ENCODE data around the gene PLCB3. TPM values are rescaled to one million over a fixed set of nuclear protein-coding genes. Genes with fewer than 3 reads are reported as not detected.

PLCB3 gene
- total and polyA plus RNA-seq, 7 donors: 10.6 to 52.8 (median 17.7) TPM

GRCh38 chr11:64235437-64236161 lies 15.7 kb upstream of the PLCB3 start:
- no peak for DNase-seq
- Histone ChIP-seq H3K27me3 (no peaks in the 10 kb centered on the region), H3K27ac (peak overlapping the region; percentile 88 to 93 (median 91)), H3K36me3 (peaks cover 0 to 31% (median 2%) of the 10 kb centered on the region in 4 donors), H3K4me3 (peak overlapping the region; percentile 66 to 88 (median 80)), H3K4me1 (peaks cover 0 to 57% (median 41%) of the 10 kb centered on the region in 4 donors), H3K9me3 (no peaks in the 10 kb centered on the region)
- intact Hi-C loops (cut with DNase I): no loop called here
- WGBS, 2 donors: 72 to 88% methylated on average over 12 of the region's 12 CpGs
- TF ChIP-seq EP300 (IDR thresholded peaks at IDR 0.05) (no peak), CTCF (IDR thresholded peaks at IDR 0.05) (no peak), POLR2A (IDR thresholded peaks at IDR 0.05) (no peak), POLR2AphosphoS5 (IDR thresholded peaks at IDR 0.05) (no peak)

DNA sequence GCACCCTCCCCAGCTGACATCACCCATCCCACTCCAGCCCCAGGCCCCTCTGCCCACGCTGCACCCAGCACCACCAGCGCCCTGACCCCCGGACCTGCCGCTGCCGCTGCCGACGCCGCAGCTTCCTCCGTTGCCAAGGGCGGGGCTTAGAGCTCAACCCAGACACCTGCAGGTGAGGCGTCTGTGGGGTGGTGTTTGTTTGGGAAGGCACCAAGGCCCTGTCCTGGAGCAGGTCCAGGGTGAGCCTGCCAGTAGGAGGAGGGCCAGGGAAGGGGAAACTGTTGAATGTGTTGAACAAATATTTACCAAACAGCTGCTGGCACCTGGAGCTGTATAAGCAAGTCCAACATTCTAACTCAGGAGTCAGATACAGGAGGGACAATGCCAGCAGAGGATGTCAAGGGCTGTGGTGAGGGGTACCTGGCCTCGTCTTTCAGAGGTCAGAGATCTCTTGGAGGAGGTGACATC lies 13.8 kb upstream of the PLCB3 start:
- TF ChIP-seq EP300 (IDR thresholded peaks at IDR 0.05) (no peak), POLR2A (IDR thresholded peaks at IDR 0.05) (peak in 1 of 2 donors; percentile 10), CTCF (IDR thresholded peaks at IDR 0.05) (no peak)
- no peak for DNase-seq
- Histone ChIP-seq H3K4me3 (no peak overlapping the region), H3K36me3 (peaks cover 0 to 31% (median 2%) of the 10 kb centered on the region in 4 donors), H3K27ac (no peak overlapping the region), H3K27me3 (no peaks in the 10 kb centered on the region), H3K9me3 (no peaks in the 10 kb centered on the region), H3K4me1 (peaks cover 0 to 47% (median 41%) of the 10 kb centered on the region in 4 donors)
- intact Hi-C loops (cut with DNase I): no loop called here
- 22 to 66% methylated on average over 12 of the region's 12 CpGs for WGBS, 2 donors

GRCh38 chr11:64238076-64238475 lies 13.3 kb upstream of the PLCB3 start:
- Histone ChIP-seq H3K4me1 (peaks cover 0 to 50% (median 45%) of the 10 kb centered on the region in 4 donors), H3K9me3 (no peaks in the 10 kb centered on the region), H3K27ac (no peak overlapping the region), H3K4me3 (no peak overlapping the region), H3K36me3 (peaks cover 0 to 32% (median 2%) of the 10 kb centered on the region in 4 donors), H3K27me3 (no peaks in the 10 kb centered on the region)
- WGBS, 2 donors: 36 to 80% methylated on average over 9 of the region's 9 CpGs
- no peak for DNase-seq
- intact Hi-C loops (cut with DNase I): no loop called here
- TF ChIP-seq POLR2A (IDR thresholded peaks at IDR 0.05) (no peak), CTCF (IDR thresholded peaks at IDR 0.05) (no peak), POLR2AphosphoS5 (IDR thresholded peaks at IDR 0.05) (no peak), EP300 (IDR thresholded peaks at IDR 0.05) (no peak)

DNA sequence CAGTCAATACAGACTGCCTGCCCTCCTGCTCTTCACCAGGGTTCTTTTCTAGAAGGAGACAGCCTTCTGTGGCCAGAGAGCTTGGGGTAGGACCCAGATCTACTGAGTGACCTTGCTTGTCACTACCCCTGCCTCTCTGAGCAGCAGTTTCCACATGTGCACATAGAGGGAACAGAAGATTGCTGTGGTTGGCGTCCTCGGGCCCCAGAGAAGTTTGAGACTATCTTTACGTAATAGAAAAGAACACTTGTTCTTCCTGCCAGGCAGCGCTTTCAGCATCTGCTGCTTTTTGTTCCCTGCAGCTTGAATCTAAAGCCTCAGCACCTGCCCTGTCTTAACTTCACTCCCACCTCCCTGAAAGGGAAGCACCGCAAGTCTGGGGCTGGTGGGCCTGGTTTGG lies 12.3 kb upstream of the PLCB3 start:
- Histone ChIP-seq H3K4me1 (peaks cover 0 to 49% (median 38%) of the 10 kb centered on the region in 4 donors), H3K27ac (peak overlapping the region in 3 of 4 donors; percentile 96 to 99 (median 99))

More for the DNA sequence above, 12.3 kb upstream of the PLCB3 start:
- Histone ChIP-seq H3K27me3 (no peaks in the 10 kb centered on the region), H3K4me3 (no peak overlapping the region), H3K36me3 (peaks cover 0 to 40% (median 4%) of the 10 kb centered on the region in 4 donors), H3K9me3 (no peaks in the 10 kb centered on the region)
- intact Hi-C loops (cut with DNase I): no loop called here
- DNase-seq: no peak
- 81 to 83% methylated on average over 5 of the region's 5 CpGs for WGBS, 2 donors
- TF ChIP-seq CTCF (IDR thresholded peaks at IDR 0.05): no peak
- no peak for TF ChIP-seq POLR2A (IDR thresholded peaks at IDR 0.05)
- TF ChIP-seq POLR2AphosphoS5 (IDR thresholded peaks at IDR 0.05): no peak
- TF ChIP-seq EP300 (IDR thresholded peaks at IDR 0.05): no peak

Data from sigmoid colon (tissue), 7 donors.